ENCODE results near the gene HTRA3.

The HTRA3 gene

GRCh38 chr4:8235224-8235623 lies 34.3 kb upstream of the HTRA3 start:
- no peak for DNase-seq

GRCh38 chr4:8235686-8236085 lies 33.9 kb upstream of the HTRA3 start:
- DNase-seq: no peak

GRCh38 chr4:8236106-8236919 lies 33.2 kb upstream of the HTRA3 start:
- no peak for DNase-seq

GRCh38 chr4:8236920-8237195 lies 32.7 kb upstream of the HTRA3 start:
- DNase-seq: no peak

- no peak for DNase-seq
These were observed 32.1 kb upstream of the HTRA3 start for GRCh38 chr4:8237256-8237989.

GRCh38 chr4:8238036-8238511 lies 31.5 kb upstream of the HTRA3 start:
- DNase-seq: no peak

- no peak for DNase-seq
These were observed 31.0 kb upstream of the HTRA3 start for GRCh38 chr4:8238515-8239053.

- DNase-seq: no peak
These were observed 30.3 kb upstream of the HTRA3 start for GRCh38 chr4:8239226-8239625.

GRCh38 chr4:8239661-8240060 lies 29.9 kb upstream of the HTRA3 start:
- DNase-seq: no peak

- no peak for DNase-seq
These were observed 29.1 kb upstream of the HTRA3 start for GRCh38 chr4:8240211-8241041.

GRCh38 chr4:8241211-8241779 lies 28.3 kb upstream of the HTRA3 start:
- no peak for DNase-seq

GRCh38 chr4:8241895-8242696 lies 27.5 kb upstream of the HTRA3 start:
- DNase-seq: peak; percentile 71

GRCh38 chr4:8242782-8243560 lies 26.6 kb upstream of the HTRA3 start:
- DNase-seq: no peak

- no peak for DNase-seq
These were observed 25.4 kb upstream of the HTRA3 start for GRCh38 chr4:8244001-8244757.

- no peak for DNase-seq
These were observed 24.6 kb upstream of the HTRA3 start for GRCh38 chr4:8244931-8245460.

- DNase-seq: no peak
These were observed 23.4 kb upstream of the HTRA3 start for GRCh38 chr4:8245884-8246833.

- no peak for DNase-seq
These were observed 22.3 kb upstream of the HTRA3 start for GRCh38 chr4:8247047-8247930.

- DNase-seq: no peak
These were observed 21.5 kb upstream of the HTRA3 start for GRCh38 chr4:8248091-8248490.
